ELR (cell line): ENCODE data around the gene KRT222.

Source experiments
- DNase-seq: peaks from one replicate; pipeline ENCODE4 v3.0.0-alpha.2; 2015; ENCODE audit warnings: low read depth

KRT222 gene

GRCh38 chr17:40664582-40665333, at the start of gene KRT222:
TSS of gene KRT222 (minus strand) at chr17:40665177. CDS start at chr17:40665099, 78 bp downstream.
- DNase-seq = peak; percentile 21

GRCh38 chr17:40714473-40714872, 49.5 kb upstream of the KRT222 start:
- no peak for DNase-seq

- peak; percentile 7 for DNase-seq
These were observed 42.8 kb upstream of the KRT222 start for GRCh38 chr17:40707745-40708144.

- DNase-seq = no peak
These were observed 40.6 kb upstream of the KRT222 start for GRCh38 chr17:40705584-40705983.

- DNase-seq = no peak
These were observed 38.7 kb upstream of the KRT222 start, which contains the start of gene KRT24 for GRCh38 chr17:40703652-40704051. TSS of gene KRT24 (minus strand) at chr17:40703752. CDS start at chr17:40703693, 59 bp downstream.

- DNase-seq = no peak
These were observed 37.3 kb upstream of the KRT222 start for GRCh38 chr17:40702271-40702670.

GRCh38 chr17:40699853-40700252, 34.9 kb upstream of the KRT222 start:
- DNase-seq = no peak

GRCh38 chr17:40699371-40699770, 34.4 kb upstream of the KRT222 start:
- no peak for DNase-seq

GRCh38 chr17:40697297-40697696, 32.3 kb upstream of the KRT222 start:
- no peak for DNase-seq

- DNase-seq = no peak
These were observed 31.7 kb upstream of the KRT222 start for GRCh38 chr17:40696651-40697072.

GRCh38 chr17:40695874-40696472, 31.0 kb upstream of the KRT222 start:
- no peak for DNase-seq

- DNase-seq = no peak
These were observed 29.6 kb upstream of the KRT222 start for GRCh38 chr17:40694584-40694983.

GRCh38 chr17:40687106-40687505, 22.1 kb upstream of the KRT222 start:
- no peak for DNase-seq

- no peak for DNase-seq
These were observed 21.2 kb upstream of the KRT222 start for GRCh38 chr17:40686192-40686591.

- no peak for DNase-seq
These were observed 16.0 kb upstream of the KRT222 start for GRCh38 chr17:40680998-40681397.

- no peak for DNase-seq
These were observed 14.5 kb upstream of the KRT222 start for GRCh38 chr17:40679523-40679907.

GRCh38 chr17:40678902-40679522, 14.0 kb upstream of the KRT222 start:
- DNase-seq = no peak

- DNase-seq = no peak
These were observed 10.9 kb upstream of the KRT222 start for GRCh38 chr17:40675905-40676304.

- no peak for DNase-seq
These were observed 7.7 kb upstream of the KRT222 start for GRCh38 chr17:40672654-40673053.

GRCh38 chr17:40671282-40671681, 6.3 kb upstream of the KRT222 start:
- DNase-seq = no peak

GRCh38 chr17:40666331-40666730, 1.4 kb upstream of the KRT222 start:
- no peak for DNase-seq

GRCh38 chr17:40663252-40663651, 1.7 kb downstream of the KRT222 start:
- no peak for DNase-seq

- no peak for DNase-seq
These were observed 5.1 kb downstream of the KRT222 start for GRCh38 chr17:40659911-40660310.
